ENCODE results near the gene GIPC3.
"Not testable (repeated sequence)": the region's sequence is repeated elsewhere in the genome, so short reads cannot be mapped to it uniquely, and the experiment has no call there.

Gene GIPC3

DNA sequence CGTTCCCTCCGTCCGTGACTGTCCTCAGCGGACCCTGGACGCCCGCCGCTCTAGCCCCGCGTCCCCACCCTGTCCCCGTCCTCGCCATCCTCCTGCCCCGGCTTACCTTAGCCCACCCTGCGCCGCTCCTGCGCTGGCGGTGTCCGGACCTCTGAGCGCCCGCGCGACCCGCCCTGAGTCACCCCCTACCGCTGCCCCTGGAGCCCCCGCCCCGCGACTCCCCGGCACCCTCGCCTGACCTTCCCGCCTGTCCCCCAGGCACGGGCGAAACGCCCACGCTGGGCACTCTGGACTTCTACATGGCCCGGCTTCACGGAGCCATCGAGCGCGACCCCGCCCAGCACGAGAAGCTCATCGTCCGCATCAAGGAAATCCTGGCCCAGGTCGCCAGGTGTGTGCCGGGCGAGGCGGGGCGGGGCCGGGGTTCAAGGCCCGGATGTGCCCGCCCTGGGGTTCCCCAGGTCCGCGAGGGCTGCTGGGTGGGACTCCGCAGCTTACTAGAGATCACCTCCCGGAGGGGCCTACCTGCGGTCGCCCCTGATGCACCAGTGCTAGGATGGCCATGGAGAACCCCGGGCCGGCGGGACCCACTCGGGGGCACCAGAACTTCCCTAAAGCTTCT, 7.4 kb upstream of the GIPC3 start:
- DNase-seq: no peak

DNA sequence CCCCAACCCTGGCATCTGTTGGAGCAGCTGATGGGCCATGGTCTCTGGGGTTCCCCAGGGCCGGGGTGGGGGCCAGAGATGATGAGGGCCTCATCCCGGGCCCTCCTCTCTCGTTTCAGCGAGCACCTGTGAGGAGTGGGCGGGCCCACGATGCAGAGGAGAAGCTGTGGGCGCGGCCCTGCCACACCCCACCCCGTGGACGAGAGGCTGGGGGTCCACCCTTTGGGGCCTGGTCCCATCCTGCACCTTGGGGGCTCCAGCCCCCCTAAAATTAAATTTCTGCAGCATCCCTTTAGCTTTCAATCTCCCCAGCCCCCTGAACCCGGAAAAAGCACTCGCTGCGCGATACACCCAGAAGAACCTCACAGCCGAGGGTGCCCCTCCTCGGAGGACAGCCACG, 6.9 kb upstream of the GIPC3 start:
- no peak for DNase-seq

DNA sequence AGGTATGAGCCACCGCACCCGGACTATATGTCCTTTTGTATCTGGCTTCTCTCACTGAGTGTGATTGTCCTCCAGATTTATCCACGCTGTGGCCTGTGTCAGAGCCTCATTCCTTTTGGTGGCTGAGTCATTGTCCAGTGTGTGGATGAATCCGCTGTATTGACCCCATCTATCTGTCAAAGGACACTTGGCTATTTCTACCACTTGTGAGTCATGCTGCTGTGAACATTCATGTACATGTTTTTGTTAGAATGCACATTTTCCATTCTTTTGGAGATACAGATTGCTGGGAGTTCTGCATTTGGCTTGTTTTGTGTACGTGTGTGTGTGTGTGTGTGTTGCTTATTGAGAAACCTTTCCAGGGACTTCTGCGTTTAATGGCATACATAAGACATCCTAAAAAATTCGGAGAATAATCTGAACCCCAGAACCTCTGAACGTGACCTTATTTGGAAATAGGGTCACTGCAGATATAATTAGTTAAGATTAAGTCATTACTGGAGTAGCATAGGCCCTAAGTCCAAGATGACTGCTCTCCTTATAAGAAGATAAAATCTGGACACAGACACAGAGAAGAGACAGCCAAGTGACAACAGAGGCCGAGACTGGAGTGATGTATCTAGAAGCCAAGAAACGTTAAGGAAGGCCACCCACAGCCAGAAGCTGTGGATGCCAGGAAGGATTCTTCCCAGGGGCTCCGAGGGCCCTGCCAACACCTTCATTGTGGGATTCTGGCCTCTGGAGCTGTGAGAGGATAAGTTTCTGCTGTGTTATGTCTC, 4.9 kb upstream of the GIPC3 start:
- DNase-seq: no peak

DNA sequence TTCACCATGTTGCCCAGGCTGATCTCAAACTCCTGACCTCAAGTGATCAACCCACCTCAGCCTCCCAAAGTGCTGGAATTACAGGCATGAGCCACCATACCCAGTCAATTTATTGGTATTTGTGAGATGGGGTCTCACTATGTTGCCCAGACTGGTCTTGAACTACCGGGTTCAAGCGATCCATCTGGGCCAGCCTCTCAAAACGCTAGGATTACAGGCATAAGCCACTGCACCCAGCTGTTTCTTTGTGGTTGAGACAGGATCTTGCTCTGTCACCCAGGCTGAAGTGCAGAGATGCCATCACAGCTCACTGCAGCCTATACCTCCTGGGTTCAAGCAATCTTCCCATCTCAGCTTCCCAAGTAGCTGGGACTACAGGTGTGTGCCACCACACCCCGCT, 3.5 kb upstream of the GIPC3 start:
- DNase-seq: not testable (repeated sequence)

DNA sequence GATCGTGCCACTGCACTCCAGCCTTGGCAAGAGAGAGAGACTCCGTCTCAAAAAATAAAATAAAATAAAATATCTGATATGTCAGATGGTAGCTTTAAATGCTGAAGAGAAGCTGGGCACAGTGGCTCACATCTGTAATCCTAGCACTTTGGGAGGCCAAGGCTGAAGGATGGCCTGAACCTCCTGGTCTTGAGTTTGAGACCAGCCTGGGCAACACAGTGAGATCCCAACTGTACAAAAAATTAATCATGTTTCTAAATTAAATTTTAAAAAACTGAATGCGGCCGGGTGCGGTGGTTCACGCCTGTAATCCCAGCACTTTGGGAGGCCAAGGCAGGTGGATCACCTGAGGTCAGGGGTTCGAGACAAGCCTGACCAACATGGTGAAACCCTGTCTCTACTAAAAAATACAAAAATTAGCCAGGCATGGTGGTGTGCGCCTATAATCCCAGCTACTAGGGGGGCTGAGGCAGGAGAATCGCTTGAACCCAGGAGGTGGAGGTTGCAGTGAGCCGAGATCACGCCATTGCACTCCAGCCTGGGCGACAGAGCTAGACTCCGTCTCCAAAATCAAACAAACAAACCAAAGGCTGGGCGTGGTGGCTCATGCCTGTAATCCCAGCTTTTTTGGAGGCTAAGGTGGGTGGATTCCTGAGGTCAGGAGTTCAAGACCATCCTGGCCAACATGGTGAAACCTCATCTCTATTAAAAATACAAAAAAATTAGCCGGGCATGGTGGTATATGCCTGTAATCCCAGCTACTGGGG, 1.1 kb upstream of the GIPC3 start:
- not testable (repeated sequence) for DNase-seq

DNA sequence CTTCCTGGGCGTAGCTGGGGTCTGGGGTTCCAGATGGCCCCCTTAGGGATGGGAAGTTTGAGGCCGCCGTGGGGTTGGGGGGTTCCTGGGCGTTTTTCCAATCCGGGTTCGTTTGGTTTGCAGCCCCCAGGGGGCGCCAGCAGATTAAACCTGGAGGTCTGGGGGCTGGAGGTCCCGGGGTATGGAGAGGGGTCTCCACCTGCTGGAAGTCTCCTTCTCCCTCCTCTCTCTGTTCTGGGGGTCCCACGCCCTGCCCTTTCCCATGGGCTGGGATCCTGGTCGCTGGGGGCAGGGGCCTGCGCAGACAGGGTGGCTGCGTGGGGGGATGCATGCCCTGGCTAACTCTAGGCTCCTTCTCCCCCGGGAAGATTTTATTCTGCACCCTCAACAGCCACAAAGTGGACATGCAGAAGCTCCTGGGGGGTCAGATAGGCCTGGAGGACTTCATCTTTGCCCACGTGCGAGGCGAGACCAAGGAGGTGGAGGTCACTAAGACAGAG, 899 bp downstream of the GIPC3 start:
- peak in 1 of 5 donors; percentile 23 for DNase-seq

DNA sequence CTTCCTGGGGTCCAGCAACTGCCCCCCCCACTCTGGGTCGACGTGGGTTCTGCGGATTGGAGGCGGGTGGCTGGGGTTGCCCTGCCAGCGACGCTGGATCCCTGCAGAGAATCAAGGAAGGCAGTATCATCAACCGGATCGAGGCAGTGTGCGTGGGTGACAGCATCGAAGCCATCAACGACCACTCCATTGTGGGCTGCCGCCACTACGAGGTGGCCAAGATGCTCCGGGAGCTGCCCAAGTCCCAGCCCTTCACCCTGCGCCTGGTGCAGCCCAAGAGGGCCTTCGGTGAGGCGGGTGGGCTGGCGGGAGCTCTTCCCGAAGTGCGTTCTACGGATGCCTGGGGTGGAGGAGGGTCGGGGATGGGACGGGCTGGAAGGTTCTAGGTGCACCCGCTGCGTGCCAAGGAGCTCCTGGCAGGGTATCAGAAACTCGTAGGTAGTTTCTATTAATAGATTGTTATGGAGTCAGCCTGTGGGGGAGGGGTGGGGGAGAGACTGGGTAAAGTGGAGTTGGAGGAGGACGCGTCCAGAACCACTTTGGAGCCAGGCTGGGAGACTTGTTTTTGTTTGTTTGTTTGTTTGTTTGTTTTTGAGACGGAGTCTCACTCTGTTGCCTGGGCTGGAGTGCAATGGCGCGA, 1.5 kb downstream of the GIPC3 start:
- DNase-seq: no peak

DNA sequence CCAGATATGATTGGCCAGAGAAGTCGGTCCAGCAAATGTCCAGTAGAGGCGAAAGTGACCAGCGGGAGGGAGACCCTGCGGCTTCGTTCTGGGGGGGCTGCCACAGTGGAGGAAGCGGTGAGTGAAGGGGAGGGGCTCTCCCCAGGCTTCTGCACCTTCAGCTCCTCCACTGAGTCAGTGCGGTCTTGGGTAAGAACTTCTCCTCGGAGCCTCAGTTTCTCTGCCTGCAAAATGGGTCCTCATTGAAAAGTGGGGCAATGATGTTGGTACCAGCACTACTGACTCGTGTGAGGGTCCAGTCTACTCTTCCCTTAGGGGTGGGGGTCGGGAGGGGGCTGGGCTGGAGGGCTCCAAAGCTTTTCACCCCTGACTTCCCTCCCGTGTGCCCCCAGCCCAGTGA, 4.2 kb downstream of the GIPC3 start:
- DNase-seq: no peak

DNA sequence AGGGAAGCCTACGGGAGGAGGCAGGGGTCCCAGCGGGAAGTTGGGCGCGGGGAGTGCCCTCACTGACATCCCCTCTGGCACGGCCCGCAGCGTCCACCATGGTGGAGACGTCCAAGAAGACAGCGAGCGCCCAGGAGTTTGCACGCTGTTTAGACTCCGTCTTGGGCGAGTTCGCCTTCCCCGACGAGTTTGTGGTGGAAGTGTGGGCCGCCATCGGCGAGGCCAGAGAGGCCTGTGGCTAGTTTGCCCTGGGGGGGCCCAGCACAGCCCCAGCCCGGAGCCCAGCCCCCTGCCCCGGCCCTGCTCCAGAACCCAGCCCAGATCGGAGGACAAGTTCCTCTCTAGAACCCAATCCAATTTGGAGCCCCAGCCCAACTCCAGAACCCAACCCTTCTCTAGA, 4.7 kb downstream of the GIPC3 start:
- no peak for DNase-seq

DNA sequence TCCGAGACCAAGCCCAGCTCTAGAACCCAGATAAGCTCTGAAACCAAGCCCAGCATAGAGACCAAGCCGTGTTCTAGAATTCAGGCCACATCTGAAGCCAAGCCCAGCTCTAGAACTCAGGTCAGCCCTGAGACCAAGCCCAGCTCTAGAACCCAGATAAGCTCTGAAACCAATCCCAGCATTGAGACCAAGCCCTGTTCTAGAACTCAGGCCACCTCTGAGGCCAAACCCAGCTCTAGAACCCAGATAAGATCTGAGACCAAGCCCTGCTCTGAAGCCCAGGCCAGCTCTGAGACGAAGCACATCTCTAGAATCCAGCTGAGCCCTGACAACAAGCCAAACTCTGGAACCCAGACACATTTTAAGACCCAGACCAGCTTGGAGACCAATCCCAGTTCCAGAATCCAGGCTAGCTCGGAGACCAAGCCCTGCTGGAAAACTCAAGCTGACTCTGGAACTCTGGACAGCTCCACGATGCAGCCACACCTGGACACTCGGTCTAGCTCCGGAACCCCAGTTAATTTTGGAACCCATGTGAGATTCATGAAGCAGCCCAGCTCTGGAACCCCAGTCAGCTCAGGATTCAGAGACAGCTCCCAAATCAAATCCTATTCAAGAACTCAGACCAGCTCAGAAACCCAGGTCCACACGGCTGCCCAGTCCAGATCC, 5.8 kb downstream of the GIPC3 start:
- no peak for DNase-seq

DNA sequence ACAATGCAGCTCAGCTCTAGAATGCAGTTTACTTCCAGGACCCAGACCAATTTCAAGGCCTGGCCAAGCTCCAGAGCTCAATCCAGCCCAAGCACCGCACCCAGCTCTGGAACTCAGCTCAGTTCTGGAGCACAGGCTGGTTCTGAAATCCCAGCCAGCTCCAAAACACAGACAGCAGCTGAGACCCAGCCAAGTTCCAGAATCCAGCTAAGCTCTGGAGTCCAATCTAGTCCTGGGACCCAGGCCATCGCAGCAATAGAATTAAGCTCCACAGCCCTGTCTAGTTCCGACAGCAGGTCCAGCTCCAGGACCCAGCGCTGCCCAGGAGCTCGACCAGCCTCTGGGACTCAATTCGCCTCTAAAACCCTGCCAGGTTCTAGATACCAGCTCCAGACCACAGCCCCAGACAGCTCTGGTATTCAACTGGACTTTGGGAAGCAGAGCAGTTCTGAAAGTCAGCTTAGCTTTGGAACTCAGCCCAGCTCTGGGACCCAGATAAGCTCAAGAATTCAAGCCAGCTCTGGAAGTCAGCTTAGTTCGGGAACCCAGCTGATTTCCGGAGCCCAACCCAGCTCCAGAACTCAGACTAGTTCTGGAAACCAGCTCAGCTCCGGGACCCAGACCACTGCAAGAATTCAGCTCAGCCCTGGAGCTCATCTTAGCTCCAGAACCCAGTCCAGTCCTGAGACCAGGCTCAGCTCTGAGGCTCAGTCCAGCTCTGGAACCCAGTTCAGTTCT, 6.8 kb downstream of the GIPC3 start:
- no peak for DNase-seq

DNA sequence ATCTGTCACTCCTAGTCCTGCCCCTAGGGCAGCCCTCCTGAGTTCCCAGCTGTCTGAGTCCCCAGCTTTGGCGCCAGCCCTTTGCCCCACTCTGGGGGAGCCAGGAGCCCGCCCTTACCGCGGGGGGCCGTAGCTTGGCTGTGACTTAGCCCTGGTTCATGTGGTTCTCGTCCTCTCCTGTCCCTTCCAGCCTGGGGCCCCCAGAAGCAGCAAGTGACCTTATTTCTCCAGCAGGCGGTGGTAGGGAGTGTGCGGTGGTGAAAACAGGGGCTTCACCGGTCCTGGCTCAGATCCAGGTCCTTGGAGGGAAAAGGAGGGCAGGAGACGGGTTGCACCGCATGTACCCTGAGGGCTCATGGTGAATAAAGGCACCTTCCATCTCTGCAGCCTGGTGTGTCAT, 7.9 kb downstream of the GIPC3 start:
- DNase-seq: no peak

DNA sequence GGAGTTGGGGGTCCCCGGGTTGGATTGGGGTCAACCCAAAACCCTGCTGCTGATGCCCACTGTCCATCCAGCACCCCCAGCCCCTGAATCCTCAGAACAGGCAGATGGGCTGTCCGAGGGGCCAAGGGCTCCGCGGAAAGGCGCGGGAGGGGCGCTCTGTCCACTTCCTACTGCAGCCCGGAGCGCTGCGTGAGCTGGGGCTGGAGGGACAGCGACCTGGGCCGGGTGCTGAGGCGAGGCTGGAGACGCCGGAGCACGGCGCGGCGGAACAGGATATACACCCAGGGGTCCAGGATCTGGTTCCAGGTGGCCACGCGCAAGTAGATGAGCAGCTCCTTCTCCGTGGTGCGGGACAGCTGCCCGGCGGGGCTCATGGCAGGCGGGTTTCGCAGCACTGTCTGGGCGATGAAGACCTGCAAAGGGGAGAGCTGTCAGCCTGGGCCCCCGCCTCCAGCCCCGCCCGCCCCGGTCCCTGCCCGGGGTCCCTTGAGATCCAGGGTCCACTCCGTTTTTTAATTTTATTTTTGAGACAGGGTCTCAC, 10.3 kb downstream of the GIPC3 start:
- no peak for DNase-seq

DNA sequence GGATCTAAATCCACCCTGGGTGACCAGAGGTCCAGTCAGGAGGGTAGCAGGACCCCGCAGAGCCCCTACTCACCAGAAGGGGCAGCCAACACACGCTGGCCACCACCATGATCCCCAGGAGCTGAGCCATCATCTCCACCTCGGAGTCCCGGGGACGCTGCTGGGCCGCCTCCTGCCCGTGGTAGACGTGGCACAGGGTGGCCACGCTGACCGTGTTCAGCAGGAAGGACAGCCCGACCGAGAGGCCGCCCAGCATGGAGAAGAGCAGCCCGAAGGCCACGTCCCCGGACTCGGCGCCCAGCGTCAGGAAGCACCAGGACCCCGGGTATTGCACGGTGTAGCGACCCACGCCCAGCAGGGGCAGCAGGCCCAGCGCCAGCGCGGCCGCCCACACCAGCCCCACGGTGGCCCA, 14.5 kb downstream of the GIPC3 start:
- DNase-seq: no peak

DNA sequence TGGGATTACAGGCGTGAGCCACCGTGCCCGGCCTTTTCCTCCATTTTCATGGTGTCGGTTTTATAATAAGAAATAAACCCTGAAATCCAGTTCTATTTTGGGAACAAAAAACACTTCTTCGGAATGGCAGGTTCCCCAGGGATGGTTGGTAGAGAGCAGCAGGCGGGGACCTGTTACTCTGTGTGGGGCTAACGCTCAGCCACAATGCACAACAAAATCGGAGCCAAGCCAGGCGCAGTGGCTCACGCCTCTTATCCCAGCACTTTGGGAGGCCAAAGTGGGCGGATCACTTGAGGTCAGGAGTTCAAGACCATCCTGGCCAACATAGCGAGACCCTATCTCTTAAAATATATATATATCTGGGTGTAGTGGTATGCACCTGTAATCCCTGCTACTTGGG, 15.7 kb downstream of the GIPC3 start:
- DNase-seq: no peak

DNA sequence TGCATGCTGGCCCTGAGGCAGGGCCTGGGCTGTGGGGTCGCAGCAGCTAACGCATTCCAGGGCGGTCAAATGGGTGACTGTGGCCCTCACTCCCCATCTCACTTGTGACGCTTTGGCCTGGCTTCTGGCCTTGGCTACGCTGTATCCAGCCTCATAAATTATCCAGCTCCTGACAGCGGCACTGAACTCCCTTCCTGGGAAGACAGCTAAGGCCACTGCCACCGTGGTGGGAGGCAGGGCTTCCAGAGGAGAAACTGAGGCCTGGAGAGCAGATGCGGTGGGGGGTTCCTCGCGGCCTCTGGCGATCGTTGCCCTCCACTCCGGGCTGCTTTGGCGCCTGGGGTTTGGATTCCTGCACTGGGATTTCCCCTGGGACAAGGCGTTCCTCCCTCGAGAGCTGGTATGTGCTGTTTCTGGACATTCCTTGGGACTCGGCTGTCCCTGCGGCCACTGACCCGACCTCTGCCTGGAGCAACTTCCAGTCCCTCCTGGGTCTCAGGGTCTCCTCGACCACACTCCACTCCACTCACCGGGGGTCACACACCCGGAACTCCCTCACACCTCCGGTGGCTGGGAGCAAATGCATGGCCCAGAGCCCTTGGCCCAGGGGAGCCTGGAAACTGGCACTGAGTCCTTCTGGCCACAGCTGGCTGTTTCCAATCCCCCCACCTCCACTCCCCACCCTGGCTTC, 18.0 kb downstream of the GIPC3 start:
- DNase-seq: no peak

DNA sequence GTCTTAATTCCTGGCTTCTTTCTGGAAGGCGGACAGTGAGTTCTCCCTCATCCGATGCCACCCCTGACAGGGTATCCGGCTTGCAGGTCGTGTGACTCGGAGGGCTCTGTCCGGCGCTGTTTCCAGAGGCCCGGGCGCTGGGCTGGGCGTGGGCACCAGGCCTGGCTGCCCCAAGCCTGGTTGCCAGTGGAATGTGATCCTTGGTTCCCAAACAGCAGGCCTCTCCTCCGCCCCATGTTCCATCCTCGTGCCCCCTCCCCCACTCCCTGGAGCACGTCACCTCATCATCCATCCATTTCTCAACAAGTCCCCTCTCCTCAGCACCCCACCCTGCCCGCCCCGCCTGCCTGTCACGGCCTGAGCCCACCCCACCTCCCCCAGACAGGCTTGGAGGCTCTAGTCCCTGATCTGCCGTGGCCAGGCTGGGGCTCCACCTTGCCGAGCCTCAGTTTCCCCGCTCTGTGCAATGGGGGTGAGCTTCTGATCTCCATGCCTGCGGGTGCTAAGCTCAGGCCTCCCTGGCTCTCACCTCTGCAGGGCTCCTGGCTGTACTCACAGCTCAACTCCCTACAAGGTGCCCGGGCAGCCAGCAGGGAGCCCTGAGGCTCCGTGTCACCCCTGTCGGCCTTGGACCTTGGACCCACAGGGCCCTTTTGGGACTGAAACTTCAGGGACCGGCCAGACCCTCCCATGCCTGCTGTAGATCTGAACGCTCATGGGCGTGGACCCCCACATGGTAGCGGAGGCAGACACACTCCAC, 19.1 kb downstream of the GIPC3 start:
- no peak for DNase-seq

DNA sequence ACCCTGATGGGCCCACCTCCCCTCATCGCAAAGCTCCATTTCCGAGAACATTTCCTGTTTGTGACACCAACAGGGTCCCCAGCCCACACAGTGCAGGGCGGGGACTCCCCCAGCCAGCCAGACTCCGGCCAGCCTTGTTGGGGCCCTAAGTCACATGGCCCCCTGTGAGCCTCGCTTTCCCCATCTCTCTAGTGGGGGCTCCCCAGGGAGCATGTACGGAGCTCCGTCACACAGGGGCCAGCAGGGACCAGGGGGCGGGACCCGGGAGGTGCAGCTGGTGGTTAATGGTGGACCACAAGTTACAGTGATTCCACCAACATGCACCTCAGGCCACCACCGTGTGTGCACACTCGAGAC, 19.7 kb downstream of the GIPC3 start:
- DNase-seq: no peak

DNA sequence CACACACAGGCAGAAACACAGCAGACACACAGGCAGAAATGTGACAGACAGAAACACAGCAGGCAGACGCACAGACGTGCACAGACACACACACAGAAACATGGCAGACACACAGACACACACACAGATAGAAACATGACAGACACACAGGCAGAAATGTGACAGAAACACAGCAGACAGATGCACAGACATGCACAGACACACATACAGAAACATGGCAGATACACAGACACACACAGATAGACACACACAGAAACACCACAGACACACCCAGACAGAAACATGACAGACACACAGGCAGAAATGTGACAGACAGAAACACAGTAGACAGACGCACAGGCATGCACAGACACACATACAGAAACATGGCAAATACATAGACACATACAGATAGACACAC, 20.1 kb downstream of the GIPC3 start:
- DNase-seq: no peak

DNA sequence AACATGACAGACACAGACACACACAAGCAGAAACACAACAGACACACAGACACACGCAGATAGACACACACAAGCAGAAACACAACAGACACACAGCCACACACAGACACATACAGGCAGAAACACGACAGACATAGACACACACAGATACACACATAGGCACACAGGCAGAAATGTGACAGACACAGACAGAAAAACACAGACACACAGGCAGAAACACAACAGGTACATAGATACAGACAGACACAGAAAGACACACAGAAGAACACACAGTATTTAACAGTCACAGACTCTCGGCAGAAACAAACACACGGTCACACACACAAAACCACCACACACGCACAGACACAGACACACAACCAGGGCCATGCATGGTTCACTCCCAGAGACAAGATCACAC, 20.5 kb downstream of the GIPC3 start:
- no peak for DNase-seq
